GM21526 (cell line): Measurements from ENCODE around the gene POP4.

Experiments
- ATAC-seq: cut with Tn5 transposase; IDR thresholded peaks from one replicate; pipeline ENCODE4 v1.9.1; 2021; ENCODE audit warnings: moderate library complexity; ENCODE audit not compliant: unreplicated experiment, low FRiP score

Gene POP4

GRCh38 chr19:29576761-29577648 lies 29.1 kb upstream of the POP4 start:
- no peak for ATAC-seq

GRCh38 chr19:29577649-29577963 lies 28.5 kb upstream of the POP4 start:
- no peak for ATAC-seq

- ATAC-seq: no peak
These were observed 27.7 kb upstream of the POP4 start for GRCh38 chr19:29578349-29578748.

GRCh38 chr19:29579308-29579910 lies 26.7 kb upstream of the POP4 start:
- ATAC-seq: no peak

GRCh38 chr19:29581398-29581797 lies 24.7 kb upstream of the POP4 start:
- no peak for ATAC-seq

- ATAC-seq: no peak
These were observed 22.7 kb upstream of the POP4 start for GRCh38 chr19:29583196-29583999.

GRCh38 chr19:29586401-29586800 lies 19.7 kb upstream of the POP4 start:
- ATAC-seq: no peak

GRCh38 chr19:29587059-29587458 lies 19.0 kb upstream of the POP4 start:
- ATAC-seq: no peak

- ATAC-seq: peak; percentile 81
These were observed 18.5 kb upstream of the POP4 start for GRCh38 chr19:29587518-29587986.

- ATAC-seq: no peak
These were observed 18.0 kb upstream of the POP4 start for GRCh38 chr19:29588095-29588494.

- ATAC-seq: no peak
These were observed 15.8 kb upstream of the POP4 start for GRCh38 chr19:29590278-29590677.

GRCh38 chr19:29591670-29592069 lies 14.4 kb upstream of the POP4 start:
- ATAC-seq: no peak

GRCh38 chr19:29593869-29594268 lies 12.2 kb upstream of the POP4 start:
- no peak for ATAC-seq

GRCh38 chr19:29596080-29596727 lies 9.9 kb upstream of the POP4 start:
- ATAC-seq: no peak

GRCh38 chr19:29596885-29597525 lies 9.1 kb upstream of the POP4 start:
- no peak for ATAC-seq

- ATAC-seq: no peak
These were observed 8.0 kb upstream of the POP4 start for GRCh38 chr19:29598036-29598435.

GRCh38 chr19:29598496-29598895 lies 7.6 kb upstream of the POP4 start:
- no peak for ATAC-seq

- no peak for ATAC-seq
These were observed 2.8 kb upstream of the POP4 start for GRCh38 chr19:29603308-29603707.

GRCh38 chr19:29606420-29606747 lies 301 bp downstream of the POP4 start:
- peak; percentile 13 for ATAC-seq

- ATAC-seq: no peak
These were observed 3.6 kb downstream of the POP4 start for GRCh38 chr19:29609636-29610035.

- ATAC-seq: no peak
These were observed 4.1 kb downstream of the POP4 start for GRCh38 chr19:29610213-29610573.
